Aorta (tissue), 5 donors: ENCODE data around the gene APMAP. TPM values are rescaled to one million over a fixed set of nuclear protein-coding genes. Genes with fewer than 3 reads are reported as not detected.

Experiments used
- ATAC-seq: fragments of 200-7000 bp; cut with Tn5 transposase; one replicate; pipeline ENCODE4 v1.9.1; 2022; ENCODE audit warnings: moderate library complexity; ENCODE audit not compliant: low FRiP score
- DNase-seq, 2 donors: peaks; one replicate each; pipeline ENCODE4 v3.0.0-alpha.2; 2020
- H3K27ac ChIP-seq, 2 donors: one replicate each; pipeline ENCODE4 v1.5.1; 2013; ENCODE audit warnings: low read length in 2 of 2, mild to moderate bottlenecking in 2 of 2, moderate library complexity in 2 of 2, control low read depth in 1 of 2, inconsistent platforms in 1 of 2, low read depth in 1 of 2
- H3K27me3 ChIP-seq, 2 donors: one replicate each; pipeline ENCODE4 v1.6.1; 2013; ENCODE audit warnings: control low read depth in 1 of 2, low read length in 1 of 2, mild to moderate bottlenecking in 1 of 2, moderate library complexity in 1 of 2; ENCODE audit not compliant: insufficient read depth in 2 of 2, control insufficient read depth in 1 of 2
- H3K36me3 ChIP-seq, 2 donors: one replicate each; pipeline ENCODE4 v1.6.1; 2013; ENCODE audit warnings: control low read depth in 1 of 2, low read length in 1 of 2, mild to moderate bottlenecking in 1 of 2; ENCODE audit not compliant: insufficient read depth in 2 of 2, control insufficient read depth in 1 of 2
- H3K4me1 ChIP-seq, 2 donors: one replicate each; pipeline ENCODE4 v1.6.1; 2013; ENCODE audit warnings: low read length in 2 of 2, control low read depth in 1 of 2, mild to moderate bottlenecking in 1 of 2, moderate library complexity in 1 of 2; ENCODE audit not compliant: insufficient read depth in 2 of 2, control insufficient read depth in 1 of 2
- H3K4me3 ChIP-seq, 2 donors: one replicate each; pipeline ENCODE4 v1.5.1; 2013; ENCODE audit warnings: low read length in 2 of 2, control low read depth in 1 of 2, mild to moderate bottlenecking in 1 of 2
- H3K9me3 ChIP-seq: one replicate; pipeline ENCODE4 v1.6.1; 2013; ENCODE audit warnings: mild to moderate bottlenecking, low read length; ENCODE audit not compliant: control insufficient read depth
- WGBS, 2 donors: extraction: QIAGEN DNeasy Blood & Tissue Kit; methylation state at CpG; one replicate each; pipeline ENCODE4 v1.1.7; 2013; 5-methylcytosine and 5-hydroxymethylcytosine counted together
- intact Hi-C, 2 donors: fragments of 100-400 bp; cut with DNase I; formaldehyde crosslinking; loops; one replicate each; pipeline versions ENCODE4 v1.14.2 to v1.15.0; 2022
- polyA plus RNA-seq, 2 donors: library from polyadenylated mRNA; stranded (reverse); fragments of 200-250 nt; gene quantifications; one replicate each; pipeline ENCODE4 v1.2.3, GENCODE V29; 2013
- total RNA-seq, 2 donors: library from RNA; stranded (reverse); fragmentation: NEBNext Ultra II Directional; extraction: Animal tissue kit (Norgen Biotek cat#: 25700); gene quantifications; one replicate each; pipeline ENCODE4 v1.2.1, GENCODE V29; 2021
- donor health status: healthy with polysubstance abuse.
- donor health status: Bipolar disorder and iron deficiency.
- donor health status: DM: no; HTN: no; CAD: no.
- donor health status: DM: no; HTN: no; CAD: no.
- donor health status: DM: yes; HTN: yes; CAD: no.

APMAP gene
- total and polyA plus RNA-seq, 4 donors: 23.4 to 54.1 (median 40.8) TPM

- intact Hi-C loops: no loop called here
- Histone ChIP-seq H3K4me3 (no peak overlapping the region), H3K9me3 (no peaks in the 10 kb centered on the region), H3K27me3 (no peaks in the 10 kb centered on the region), H3K27ac (no peak overlapping the region), H3K4me1 (no peaks in the 10 kb centered on the region), H3K36me3 (peaks cover 0 to 4% of the 10 kb centered on the region in 2 donors)
- ATAC-seq (no peak), DNase-seq (no peak)
- 95 to 99% methylated on average over 5 of the region's 5 CpGs for WGBS, 2 donors
Observed at GRCh38 chr20:25020345-25020744, 27.8 kb upstream of the APMAP start.

GRCh38 chr20:25019381-25020155, 27.0 kb upstream of the APMAP start:
- Histone ChIP-seq H3K36me3 (peaks cover 0 to 4% of the 10 kb centered on the region in 2 donors), H3K4me3 (no peak overlapping the region), H3K27me3 (no peaks in the 10 kb centered on the region), H3K27ac (no peak overlapping the region), H3K9me3 (no peaks in the 10 kb centered on the region), H3K4me1 (no peaks in the 10 kb centered on the region)
- intact Hi-C loops: no loop called here
- WGBS, 2 donors: 88 to 90% methylated on average over 16 of the region's 16 CpGs
- ATAC-seq (no peak), DNase-seq (peak; percentile 30 to 45)

GRCh38 chr20:25018841-25019240, 26.3 kb upstream of the APMAP start:
- Histone ChIP-seq H3K27me3 (no peaks in the 10 kb centered on the region), H3K27ac (no peak overlapping the region), H3K4me3 (no peak overlapping the region), H3K9me3 (no peaks in the 10 kb centered on the region), H3K4me1 (no peaks in the 10 kb centered on the region), H3K36me3 (peaks cover 0 to 4% of the 10 kb centered on the region in 2 donors)
- ATAC-seq (no peak), DNase-seq (peak; percentile 7 to 48)
- intact Hi-C loops: no loop called here
- 94 to 97% methylated on average over 6 of the region's 6 CpGs for WGBS, 2 donors

GRCh38 chr20:25018425-25018824, 25.9 kb upstream of the APMAP start:
- DNase-seq: peak in 1 of 2 donors; percentile 12
- intact Hi-C loops: no loop called here
- H3K9me3 ChIP-seq: no peaks in the 10 kb centered on the region
- peaks cover 1 to 4% of the 10 kb centered on the region in 2 donors for H3K36me3 ChIP-seq
- H3K27me3 ChIP-seq: no peaks in the 10 kb centered on the region
- H3K4me1 ChIP-seq: no peaks in the 10 kb centered on the region
- no peak for ATAC-seq
- no peak overlapping the region for H3K27ac ChIP-seq
- no peak overlapping the region for H3K4me3 ChIP-seq
- 86 to 89% methylated on average over 2 of the region's 2 CpGs for WGBS, 2 donors

- ATAC-seq: no peak
- H3K27me3 ChIP-seq: no peaks in the 10 kb centered on the region
- intact Hi-C loops: no loop called here
- no peak overlapping the region for H3K27ac ChIP-seq
- peaks cover 2 to 3% of the 10 kb centered on the region in 2 donors for H3K36me3 ChIP-seq
- 76 to 77% methylated on average over 14 of the region's 14 CpGs for WGBS, 2 donors
- H3K4me3 ChIP-seq: no peak overlapping the region
- no peaks in the 10 kb centered on the region for H3K4me1 ChIP-seq
- peak; percentile 23 to 50 for DNase-seq
- H3K9me3 ChIP-seq: no peaks in the 10 kb centered on the region
Observed at GRCh38 chr20:25017257-25017803, 24.8 kb upstream of the APMAP start.

GRCh38 chr20:25016471-25016870, 23.9 kb upstream of the APMAP start:
- H3K36me3 ChIP-seq: peaks cover 3 to 4% of the 10 kb centered on the region in 2 donors
- peak; percentile 13 to 57 for DNase-seq

GRCh38 chr20:25015986-25016385, 23.4 kb upstream of the APMAP start:
- DNase-seq: peak in 1 of 2 donors; percentile 27

More at GRCh38 chr20:25016471-25016870, 23.9 kb upstream of the APMAP start:
- Histone ChIP-seq H3K9me3 (no peaks in the 10 kb centered on the region), H3K4me3 (no peak overlapping the region), H3K27ac (no peak overlapping the region), H3K27me3 (no peaks in the 10 kb centered on the region), H3K4me1 (no peaks in the 10 kb centered on the region)
- no peak for ATAC-seq
- 83 to 84% methylated on average over 11 of the region's 11 CpGs for WGBS, 2 donors
- intact Hi-C loops: no loop called here

GRCh38 chr20:25014816-25015215, 22.3 kb upstream of the APMAP start:
- WGBS, 2 donors: 87% methylated on average over 11 of the region's 11 CpGs
- H3K4me3 ChIP-seq: no peak overlapping the region
- DNase-seq (peak; percentile 31 to 59), ATAC-seq (no peak)
- peaks cover 5 to 6% of the 10 kb centered on the region in 2 donors for H3K36me3 ChIP-seq
- H3K9me3 ChIP-seq: no peaks in the 10 kb centered on the region
- no peak overlapping the region for H3K27ac ChIP-seq
- no peaks in the 10 kb centered on the region for H3K27me3 ChIP-seq
- intact Hi-C loops: no loop called here
- H3K4me1 ChIP-seq: no peaks in the 10 kb centered on the region

More at GRCh38 chr20:25015986-25016385, 23.4 kb upstream of the APMAP start:
- intact Hi-C loops: no loop called here
- ATAC-seq: no peak
- WGBS, 2 donors: 84% methylated on average over 11 of the region's 11 CpGs
- H3K9me3 ChIP-seq: no peaks in the 10 kb centered on the region
- peaks cover 4% of the 10 kb centered on the region in 2 donors for H3K36me3 ChIP-seq
- H3K4me1 ChIP-seq: no peaks in the 10 kb centered on the region
- no peak overlapping the region for H3K27ac ChIP-seq
- H3K4me3 ChIP-seq: no peak overlapping the region
- H3K27me3 ChIP-seq: no peaks in the 10 kb centered on the region
